ENCODE measurements around the gene SCYL1.
A peak's percentile ranks its signal among the peaks of the same experiment; 100 is the strongest.

SCYL1 gene

DNA sequence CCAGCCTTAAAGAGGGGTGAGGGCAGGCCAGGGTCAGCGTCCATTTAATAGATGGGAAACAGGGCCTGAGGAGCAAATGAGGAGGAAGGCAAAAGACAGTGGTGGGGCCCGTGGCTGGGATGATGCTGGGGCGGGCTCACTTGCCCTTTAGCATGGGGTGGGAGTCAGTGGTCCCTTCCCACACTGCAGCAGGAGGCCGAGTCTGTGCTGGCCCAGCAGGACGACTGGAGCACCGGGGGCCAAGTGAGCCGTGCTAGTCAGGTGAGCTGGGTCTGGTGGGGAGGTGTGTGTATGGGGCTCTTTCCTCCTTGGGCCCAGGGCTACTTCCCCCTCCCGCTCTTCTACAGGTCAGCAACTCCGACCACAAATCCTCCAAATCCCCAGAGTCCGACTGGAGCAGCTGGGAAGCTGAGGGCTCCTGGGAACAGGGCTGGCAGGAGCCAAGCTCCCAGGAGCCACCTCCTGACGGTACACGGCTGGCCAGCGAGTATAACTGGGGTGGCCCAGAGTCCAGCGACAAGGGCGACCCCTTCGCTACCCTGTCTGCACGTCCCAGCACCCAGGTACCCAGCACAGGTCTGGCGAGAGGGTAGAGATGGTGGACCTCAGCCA, 12.8 kb downstream of the SCYL1 start:
- DNase-seq, result no peak

DNA sequence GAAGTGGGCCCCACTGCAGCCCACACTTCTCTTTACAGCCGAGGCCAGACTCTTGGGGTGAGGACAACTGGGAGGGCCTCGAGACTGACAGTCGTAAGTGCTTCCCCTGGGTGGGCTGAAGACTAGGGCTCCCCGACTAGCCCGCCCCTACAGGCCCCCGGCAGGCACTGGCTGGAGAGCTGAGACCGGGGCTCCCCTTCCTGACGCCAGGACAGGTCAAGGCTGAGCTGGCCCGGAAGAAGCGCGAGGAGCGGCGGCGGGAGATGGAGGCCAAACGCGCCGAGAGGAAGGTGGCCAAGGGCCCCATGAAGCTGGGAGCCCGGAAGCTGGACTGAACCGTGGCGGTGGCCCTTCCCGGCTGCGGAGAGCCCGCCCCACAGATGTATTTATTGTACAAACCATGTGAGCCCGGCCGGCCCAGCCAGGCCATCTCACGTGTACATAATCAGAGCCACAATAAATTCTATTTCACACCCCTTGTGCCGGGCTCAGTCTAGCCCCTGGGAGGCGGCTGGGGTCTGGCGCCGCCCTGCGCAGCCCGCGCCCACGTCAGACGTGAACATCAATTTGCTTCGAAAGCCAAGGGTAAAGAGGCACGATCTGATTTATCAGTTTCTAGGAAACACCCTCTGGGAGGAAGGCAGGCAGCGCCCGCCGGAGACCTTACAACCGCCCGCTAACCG, 13.5 kb downstream of the SCYL1 start:
- no peak for DNase-seq

DNA sequence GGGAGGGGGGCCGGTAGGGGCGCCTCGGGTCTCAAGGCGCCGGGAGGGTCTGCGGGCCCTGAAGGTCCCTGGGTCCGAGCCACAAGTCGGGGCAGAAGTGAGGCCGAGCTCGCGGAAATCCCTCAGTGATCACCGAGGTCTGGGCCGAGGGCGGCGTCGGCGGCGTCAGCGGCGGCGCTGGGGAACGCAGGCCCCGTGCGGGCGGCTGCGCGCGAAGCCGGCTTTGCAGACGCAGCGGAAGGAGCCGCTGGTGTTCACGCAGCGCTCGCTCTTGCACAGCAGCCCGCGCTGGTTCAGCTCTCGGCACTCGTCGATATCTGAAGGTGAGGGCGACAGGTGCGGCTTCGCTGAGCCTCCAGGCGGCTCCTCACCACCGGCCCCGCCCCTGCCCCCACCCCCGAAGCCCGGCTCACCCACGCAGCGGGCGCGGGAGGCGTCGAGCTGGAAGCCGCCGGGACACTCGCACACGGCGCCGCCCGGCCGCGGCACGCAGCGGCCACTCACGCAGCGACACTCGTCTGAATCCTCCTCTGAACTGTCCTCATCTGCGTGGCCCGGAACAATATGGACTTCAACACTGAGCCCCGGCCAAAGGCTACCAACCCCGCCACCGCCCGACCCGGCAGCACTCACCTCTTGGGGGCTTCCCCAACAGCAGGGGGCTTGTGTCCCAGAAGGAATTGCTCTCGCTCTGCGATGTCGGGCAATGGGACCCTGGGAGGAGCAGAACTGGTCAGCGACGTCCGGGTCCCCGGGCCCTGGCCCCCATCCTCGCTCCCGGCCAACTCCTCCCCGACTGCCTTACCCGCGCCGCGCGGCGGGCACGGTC, 14.2 kb downstream of the SCYL1 start:
- DNase-seq, result no peak

DNA sequence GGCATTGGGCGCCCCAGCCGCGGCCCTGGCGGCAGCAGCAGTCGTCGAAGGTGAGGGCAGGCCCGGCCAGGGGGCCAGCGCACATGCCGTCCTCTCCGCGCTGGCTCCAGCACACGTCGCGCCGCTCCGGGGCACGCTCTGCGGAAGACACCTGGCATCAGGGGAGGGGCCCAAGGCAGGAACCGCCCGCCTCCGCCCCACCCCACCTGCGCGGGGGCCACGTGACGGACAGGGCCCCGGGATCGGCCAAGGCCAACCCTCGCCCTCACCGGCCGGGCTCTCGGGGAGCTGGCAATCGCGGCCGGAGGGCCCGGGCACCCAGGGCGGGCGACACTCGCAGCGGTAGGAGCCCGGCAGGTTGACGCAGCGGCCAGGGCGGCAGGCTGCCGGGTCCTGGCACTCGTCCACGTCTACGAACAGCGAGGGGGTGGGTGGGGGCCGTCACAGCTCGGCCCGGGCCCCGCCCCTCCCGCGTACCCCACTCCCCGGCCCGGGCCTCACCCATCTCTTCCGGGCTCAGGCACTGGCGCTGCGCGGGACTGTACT, 14.9 kb downstream of the SCYL1 start:
- DNase-seq, result no peak

DNA sequence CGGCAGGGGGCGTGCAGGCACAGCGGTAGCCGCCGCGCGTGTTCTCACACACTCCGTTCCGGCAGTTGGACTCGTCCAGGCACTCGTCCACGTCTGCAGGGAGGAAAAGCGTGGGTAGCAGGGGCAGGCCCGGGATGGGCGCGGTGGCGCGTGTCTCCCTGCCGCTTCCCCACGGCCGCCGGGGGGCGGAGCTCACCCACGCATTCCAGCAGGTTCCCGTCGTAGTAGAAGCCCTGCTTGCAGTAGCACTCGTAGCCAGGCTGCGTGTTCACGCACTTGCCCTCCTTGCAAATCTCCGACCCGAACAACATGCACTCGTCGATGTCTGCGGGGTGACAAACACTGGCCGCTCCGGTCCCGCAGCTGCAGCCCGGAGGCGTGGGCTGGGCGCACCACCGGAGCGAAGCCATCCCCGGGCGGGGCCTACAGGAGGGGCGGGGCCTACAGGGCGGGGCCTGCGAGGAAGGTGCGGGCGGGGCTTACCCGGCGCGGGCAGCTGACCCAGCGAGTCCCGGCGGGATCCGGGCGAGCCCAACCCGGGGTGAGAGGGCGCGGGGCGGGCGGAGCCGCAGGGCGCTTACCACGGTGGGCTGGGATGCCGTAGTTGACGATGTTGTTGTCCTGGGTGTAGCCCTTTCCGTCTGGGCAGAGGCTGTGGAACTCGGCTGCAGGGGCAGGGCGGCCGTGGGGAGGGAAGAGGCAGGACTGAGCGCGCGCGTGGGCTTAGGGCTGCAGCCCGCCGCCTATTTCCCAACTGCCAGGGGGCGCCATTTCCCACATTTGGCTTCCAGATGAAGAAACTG, 15.6 kb downstream of the SCYL1 start:
- DNase-seq, result peak; percentile 88 to 93

DNA sequence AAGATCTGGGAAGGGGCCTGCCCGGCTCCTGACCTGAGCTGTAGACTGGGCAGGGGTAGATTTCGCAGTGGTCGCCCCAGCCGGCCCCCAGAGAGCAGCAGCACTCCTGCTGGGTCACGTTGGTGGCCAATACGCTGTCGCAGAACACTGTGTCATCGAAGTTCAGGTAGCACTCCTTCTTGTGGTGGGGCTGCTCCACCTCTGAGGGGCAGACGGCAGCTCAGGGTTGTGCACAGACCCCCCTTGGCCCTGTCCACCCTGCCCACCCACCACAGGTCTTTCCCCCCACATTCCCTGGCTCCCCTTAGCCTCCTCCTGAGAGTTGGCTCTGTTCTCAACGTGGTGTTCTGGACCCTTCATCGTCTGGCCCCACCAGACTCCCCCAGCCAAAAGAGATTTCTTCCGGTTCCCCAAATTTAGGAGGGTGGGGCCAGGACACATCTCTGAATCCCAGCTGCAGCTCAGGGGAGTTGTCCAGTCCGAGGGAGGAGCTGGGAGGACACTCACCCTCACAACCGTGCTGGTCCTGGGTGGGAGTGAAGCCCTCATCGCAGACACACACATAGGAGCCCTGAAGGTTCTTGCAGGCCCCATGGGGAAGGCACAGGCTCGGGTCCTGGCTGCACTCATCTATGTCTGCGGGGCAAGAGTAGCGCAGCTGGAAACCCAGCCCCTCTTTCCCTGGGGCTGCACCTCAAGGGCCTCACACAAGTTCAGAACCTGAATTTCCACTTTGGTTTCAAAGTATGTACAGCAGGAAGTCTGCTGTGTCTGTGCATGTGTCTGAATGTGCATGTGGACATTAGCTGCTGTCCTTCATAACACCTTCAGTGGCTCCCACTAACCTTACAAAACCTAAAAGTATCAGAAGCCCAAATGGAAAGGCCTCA, 16.5 kb downstream of the SCYL1 start:
- DNase-seq, result no peak

DNA sequence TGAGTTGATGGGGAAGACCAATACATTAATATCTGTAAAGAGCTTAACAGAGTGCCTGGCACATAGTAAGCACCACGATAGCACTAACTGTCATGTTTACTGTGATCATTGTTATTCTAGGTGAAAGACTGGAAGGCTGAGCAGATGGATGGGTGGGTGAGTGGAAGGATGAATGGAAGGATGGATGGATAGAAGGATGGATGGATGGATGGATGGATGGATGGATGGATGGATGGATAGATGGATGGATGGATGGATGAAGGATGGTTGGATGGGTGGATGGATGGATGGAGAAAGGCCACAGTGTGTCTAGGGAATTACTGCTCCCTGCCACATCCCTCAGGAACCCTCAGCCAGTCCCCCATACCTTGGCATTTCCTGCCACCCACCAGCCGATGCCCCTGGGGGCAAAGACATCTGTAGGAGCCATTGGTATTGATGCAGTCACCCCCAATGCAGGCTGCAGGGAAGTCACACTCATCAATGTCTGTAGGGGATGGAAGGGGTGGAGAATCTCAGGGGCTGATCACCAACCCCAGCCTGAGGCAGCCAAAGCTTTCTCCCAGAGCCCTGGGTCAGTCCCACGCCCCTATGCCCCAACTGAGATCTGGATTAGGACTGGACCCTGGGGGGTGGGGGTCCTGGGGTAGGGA, 18.0 kb downstream of the SCYL1 start:
- no peak for DNase-seq

DNA sequence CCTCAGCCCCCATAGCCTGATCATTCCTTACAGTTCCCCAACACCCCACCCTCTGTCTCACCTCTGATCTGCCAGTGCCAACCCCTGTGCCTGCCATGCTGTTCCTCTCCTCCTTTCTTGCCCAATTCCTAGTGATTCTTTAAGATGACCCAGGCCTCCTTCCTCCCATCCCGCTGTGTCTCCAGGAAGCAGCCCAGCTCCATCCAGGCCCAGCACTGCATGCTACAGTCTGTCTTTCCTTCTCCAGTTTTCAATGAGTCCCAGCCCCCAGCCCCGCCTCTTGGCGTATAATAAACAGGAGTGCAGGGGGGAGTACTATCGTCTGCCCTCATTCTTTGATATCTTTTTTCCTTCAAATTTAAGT, 21.0 kb downstream of the SCYL1 start:
- no peak for DNase-seq

DNA sequence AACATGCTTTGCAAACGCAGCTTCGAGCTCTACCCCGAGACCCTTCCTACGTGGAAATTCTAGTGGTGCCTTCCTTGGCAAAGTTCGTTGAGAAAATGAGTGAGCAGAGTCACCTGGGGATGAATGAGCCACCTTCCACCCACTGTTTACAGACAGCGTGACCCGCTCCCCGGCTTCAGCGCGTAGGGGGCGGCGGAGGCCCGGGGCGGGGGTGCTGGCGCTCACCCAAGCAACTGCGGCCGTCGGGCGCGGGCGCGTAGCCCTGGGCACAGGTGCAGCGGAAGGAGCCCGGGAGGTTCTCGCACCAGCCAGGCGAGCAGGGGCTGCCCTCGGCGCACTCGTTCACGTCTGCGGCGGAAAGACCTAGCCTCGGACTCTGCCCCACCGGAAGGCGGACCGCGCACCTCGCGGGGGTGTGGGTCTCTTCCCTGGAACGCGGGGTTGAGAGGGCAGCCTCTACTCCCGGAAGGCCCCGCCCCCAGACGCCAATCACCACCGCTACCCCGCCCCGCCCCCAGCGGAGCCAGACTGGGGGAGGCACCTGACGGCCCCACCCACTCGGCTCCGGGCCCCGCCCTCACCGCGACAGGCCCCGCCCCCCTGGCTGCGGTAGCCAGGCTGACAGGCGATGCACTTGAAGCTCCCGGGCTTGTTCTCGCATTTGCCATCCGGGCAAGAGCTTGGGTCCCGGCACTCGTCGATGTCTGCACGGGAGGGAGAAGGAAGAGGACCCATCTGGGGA, 21.5 kb downstream of the SCYL1 start:
- peak; percentile 98 to 99 for DNase-seq

DNA sequence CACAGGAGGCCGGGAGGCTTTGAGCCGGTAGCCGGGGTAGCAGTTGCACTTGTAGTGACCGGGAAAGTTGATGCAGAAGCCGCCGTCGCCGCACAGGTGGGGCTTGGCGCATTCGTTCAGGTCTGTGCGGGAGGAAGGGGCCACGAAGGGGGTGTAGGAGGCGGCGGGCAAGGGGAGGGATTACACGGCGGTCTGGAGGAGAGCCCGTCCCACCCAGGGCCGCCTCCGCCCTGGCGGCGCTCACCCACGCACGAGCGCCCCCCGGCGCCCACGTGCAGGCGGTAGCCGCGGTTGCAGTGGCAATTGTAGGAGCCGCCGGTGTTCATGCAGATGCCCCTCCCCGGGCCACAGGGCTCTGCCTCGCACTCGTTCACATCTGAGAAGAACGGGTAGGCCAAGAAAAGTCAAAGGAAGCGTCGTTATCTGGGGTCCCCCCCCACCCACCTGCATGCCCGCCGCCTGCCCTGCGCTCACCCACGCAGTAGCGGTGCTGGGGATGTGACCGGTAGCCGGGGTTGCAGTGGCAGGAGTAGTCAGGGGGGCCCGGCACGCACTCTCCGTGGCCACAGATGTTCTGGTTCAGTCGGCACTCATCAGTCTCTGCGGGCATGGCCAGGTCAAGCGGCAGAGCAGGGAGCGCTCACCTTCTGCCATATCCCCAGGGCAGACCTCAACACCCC, 22.7 kb downstream of the SCYL1 start:
- peak; percentile 45 to 66 for DNase-seq

DNA sequence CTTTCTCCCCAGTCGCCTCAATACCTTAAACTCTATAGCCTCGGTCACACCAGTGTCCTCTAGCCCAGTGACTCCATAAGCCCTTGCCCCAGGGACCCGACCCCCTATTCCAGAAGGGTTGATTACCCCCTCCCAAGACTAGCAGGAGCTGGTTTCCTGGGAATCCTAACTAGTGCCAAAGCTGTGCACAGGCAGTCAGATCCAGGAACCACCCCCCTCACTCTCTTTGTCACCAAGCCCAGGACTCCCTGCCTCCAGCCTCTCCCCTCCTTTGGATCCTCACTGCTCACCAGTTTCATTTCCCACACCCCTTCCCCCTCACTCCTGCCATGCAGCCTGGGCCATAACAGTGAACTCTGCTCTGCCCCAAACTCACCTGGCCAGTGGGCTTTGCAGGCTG, 23.5 kb downstream of the SCYL1 start:
- DNase-seq, result no peak

DNA sequence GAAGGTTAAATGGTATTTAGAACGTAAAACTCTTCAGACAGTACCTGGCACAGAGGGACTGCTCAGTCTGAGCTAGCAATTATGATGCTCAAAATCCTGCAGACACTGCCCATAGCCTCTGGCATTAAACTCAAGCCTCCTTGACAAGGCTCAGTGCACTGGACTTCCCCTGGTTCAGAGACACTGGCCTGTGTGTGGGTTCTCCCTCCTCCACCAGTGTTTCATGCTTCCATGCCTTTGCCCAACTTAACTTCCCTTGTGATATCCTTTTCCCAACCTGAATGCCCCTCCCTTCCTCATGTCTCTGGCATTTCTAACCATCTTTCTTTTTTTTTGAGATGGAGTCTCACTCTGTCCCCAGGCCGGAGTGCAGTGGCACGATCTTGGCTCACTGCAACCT, 24.2 kb downstream of the SCYL1 start:
- no peak for DNase-seq

DNA sequence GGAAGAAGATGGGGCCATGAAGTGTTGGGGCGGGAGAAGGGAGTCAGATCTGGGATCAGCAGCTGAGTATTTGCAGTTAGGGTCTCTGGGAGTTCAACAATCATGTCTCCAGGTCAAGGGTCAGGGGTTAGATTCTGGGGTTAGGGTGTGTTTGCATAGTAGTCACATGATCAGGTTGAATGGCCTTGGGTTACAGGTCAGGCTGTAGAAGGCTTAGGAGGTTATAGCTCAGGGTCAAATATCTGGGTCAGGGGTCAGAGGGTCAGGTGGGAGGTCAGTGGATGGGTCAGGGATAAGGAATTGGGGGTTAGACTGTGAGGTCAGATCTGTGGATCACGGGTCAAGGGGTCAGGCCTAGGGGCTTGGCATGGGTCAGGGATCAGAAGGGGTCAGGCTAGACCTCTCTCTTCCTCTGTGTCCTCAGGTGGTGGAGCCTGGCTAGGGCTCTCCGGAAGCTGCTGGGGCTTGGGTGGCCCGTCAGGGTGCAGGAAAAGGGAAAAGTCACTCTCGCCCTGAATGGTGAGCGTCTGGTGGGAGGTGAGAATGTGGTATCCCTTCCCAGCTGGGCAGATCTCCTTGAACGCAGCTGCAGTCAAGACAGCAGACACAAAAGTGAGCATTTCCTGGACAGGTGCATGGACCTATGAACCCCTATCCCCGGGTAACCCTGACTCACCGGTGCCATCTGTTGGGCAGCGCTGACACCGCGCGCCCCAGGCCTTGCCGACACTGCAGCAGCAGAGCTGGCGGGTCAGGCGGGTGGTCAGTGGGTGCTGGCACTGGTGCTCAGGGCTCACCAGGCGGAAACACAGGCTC, 26.9 kb downstream of the SCYL1 start:
- DNase-seq, result peak; percentile 75 to 78

DNA sequence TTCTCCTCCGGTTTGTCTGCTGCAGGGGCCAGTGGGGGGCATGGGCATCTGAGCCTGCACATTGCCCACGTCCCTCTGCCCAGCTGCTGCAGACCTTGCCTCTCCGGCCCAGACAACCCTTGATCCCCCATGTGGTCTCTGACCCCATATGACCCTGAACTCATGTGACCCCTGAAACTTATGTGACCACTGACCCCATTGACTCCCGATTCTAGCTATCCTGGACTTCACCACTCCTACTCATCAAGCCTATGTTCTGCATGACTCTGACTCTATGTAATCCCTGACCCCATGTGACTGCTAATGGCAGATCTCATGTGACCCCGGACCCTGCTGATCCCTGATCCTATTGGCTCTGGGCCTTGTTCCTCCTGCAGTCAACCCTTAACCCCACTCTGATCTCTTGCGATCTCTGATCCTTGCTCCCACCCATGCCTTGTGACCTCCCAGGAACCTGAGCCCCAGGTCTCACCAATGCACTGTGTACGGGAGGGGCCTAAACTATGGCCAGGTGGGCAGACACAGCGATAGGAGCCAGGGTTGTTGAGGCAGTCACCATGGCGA, 27.6 kb downstream of the SCYL1 start:
- no peak for DNase-seq

DNA sequence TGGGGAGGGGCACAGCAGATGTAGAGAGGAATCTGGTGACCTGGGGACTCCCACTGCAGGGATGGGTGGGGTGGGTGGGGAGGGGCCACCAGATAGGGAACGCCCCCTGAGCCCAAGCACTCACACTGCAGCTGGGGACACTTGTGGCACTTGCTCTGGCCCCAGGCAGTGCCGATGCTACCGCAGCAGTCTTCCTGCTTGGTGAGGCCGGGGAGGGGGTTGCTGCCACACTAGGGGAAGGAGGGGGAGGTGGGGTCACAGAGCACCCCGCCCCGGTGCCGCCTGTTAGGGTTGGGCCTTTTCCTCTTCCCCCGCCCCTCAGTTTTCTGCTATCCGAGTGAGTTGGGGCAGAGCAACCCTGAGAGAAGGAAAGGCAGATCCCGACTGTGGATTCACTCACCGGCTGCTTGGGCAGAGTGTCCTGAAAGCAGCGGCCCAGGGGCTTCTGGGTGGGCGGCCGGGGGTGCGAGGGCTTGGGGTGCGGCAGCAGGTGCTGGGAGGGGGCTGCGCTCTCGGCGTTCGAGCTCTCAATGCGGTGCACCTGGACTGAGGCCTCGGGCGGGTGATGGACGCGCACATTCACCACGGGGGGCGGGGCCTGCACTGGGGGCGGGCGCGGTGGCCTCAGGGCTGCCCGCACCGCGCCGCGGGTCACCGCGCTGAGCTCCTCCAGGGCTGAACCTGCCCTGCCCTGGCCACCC, 28.6 kb downstream of the SCYL1 start:
- peak; percentile 85 to 88 for DNase-seq

DNA sequence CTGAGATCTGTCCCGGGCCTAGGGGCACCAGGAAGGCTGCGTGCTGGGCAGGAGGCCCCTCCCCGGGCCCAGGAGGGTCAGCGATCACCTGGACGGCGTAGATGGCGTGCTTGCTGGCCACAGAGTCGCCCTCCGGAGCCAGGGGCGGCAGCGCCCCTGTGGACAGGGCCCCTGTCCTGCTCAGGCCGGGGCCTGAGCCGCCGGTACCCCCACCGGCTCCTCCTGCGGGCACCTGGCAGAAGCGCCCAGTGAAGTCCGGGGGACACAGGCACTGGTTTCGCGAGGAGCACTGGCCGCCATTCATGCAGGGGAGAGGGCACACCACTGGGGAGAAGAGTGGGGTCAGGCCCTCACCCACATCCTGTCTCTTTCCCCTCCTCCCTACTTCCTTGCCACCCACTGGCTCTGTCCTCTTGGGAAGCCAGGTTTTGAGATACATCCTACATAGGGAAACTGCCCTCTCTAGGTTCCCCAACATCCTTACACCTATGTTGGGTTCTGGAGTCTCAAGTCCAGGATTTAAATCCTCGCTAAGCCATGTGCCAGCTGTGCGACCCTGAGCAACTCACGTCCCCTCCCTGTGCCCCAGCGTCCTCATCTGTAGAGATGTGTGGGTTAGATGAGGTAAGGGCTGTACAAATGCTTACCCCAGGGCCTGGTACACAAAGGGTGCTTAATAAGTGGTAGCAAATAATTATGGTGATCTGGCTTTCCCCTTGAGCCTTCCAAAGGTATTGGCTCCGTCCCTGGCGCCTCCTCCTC, 29.4 kb downstream of the SCYL1 start:
- DNase-seq, result no peak

DNA sequence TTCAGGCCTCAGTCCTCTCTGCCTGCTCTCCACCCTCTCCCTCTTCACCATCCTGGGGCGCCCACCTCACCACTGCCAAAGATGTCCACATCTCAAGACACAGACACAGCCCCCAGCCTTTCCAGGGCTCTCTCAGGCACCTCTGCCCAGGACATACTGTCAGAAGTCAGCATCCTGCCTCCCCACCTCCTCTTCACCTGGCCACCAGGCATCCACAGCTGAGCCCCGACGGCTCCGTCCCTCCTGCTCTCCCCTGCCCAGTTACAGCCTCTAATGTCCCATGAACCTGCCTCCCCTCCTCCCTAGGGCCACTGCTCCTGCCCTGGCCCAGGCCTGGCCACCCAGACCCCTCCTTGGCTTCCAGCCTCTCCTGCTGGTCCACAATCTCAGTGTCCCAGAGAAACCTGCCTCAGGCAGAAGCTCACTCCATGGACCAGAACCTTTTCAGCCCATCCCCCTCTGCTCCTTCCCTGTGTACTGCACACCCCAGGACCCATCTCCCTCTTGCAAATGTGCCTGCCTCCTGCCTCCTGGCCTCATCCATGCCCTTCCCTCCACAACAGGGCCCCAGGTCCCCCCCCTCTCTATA, 30.1 kb downstream of the SCYL1 start:
- no peak for DNase-seq

Data from CD4-positive, alpha-beta T cell treated with Interleukin-4 for 1 hour (primary cell).